Astrocyte of the cerebellum (primary cell): ENCODE measurements around the gene IGFLR1.

Experiments used
- DNase-seq: peaks from one replicate; pipeline ENCODE4 v3.0.0-alpha.2; 2011; ENCODE audit warnings: low read depth
- H3K4me3 ChIP-seq: 2 replicates; pipeline ENCODE4 v1.5.1; 2011; ENCODE audit warnings: mild to moderate bottlenecking, low read depth, low read length, moderate library complexity
- in situ Hi-C: cut with HindIII; loops from 2 replicates; pipeline ENCODE4 v1.10.0; 2017; ENCODE audit warnings: low sequenced_read_pairs
- TF ChIP-seq, protein P1 (sequence below): IDR thresholded peaks from 2 replicates; pipeline ENCODE4 v1.5.1; 2012; ENCODE audit warnings: low read length, low read depth, moderate library complexity, mild to moderate bottlenecking; ENCODE audit errors: missing control alignments

Gene IGFLR1

DNA sequence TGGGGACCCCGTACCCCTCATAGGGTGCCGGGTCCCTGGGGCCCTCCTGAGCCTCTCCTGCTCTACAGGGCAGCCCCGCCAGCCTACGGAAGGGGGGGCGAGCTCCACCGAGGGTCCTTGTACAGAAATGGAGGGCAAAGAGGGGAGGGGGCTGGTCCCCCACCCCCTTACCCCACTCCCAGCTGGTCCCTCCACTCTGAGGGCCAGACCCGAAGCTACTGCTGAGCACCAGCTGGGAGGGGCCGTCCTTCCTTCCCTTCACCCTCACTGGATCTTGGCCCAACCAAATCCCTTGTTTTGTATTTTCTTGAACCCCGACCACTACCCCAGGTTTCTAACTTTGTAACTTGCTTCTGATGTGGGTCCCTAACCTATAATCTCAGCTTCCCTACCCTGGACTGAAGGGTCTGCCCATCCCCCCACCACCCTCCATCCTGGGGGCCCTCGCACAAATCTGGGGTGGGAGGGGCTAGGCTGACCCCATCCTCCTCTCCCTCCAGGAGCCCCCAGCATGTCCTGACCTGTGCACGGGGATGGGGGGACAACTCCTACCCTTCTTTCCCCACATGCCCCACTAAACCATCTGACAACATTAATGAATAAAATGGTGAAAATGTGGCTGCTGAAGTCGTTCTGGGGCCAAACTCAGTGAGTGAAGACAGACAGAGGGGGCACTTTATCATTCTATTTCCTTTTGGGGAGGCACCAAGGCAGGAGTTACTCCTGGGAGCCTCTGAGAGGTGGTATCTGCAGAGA lies 46.1 kb upstream of the IGFLR1 start:
- in situ Hi-C loops = no loop called here
- DNase-seq = no peak
- no peak overlapping the region for H3K4me3 ChIP-seq
- TF ChIP-seq, protein P1, sequence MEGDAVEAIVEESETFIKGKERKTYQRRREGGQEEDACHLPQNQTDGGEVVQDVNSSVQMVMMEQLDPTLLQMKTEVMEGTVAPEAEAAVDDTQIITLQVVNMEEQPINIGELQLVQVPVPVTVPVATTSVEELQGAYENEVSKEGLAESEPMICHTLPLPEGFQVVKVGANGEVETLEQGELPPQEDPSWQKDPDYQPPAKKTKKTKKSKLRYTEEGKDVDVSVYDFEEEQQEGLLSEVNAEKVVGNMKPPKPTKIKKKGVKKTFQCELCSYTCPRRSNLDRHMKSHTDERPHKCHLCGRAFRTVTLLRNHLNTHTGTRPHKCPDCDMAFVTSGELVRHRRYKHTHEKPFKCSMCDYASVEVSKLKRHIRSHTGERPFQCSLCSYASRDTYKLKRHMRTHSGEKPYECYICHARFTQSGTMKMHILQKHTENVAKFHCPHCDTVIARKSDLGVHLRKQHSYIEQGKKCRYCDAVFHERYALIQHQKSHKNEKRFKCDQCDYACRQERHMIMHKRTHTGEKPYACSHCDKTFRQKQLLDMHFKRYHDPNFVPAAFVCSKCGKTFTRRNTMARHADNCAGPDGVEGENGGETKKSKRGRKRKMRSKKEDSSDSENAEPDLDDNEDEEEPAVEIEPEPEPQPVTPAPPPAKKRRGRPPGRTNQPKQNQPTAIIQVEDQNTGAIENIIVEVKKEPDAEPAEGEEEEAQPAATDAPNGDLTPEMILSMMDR = no peak

DNA sequence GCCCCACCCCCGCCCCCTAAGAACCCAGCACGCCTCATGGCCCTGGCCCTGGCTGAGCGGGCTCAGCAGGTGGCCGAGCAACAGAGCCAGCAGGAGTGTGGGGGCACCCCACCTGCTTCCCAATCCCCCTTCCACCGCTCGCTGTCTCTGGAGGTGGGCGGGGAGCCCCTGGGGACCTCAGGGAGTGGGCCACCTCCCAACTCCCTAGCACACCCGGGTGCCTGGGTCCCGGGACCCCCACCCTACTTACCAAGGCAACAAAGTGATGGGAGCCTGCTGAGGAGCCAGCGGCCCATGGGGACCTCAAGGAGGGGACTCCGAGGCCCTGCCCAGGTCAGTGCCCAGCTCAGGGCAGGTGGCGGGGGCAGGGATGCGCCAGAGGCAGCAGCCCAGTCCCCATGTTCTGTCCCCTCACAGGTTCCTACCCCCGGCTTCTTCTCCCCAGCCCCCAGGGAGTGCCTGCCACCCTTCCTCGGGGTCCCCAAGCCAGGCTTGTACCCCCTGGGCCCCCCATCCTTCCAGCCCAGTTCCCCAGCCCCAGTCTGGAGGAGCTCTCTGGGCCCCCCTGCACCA lies 45.1 kb upstream of the IGFLR1 start:
- H3K4me3 ChIP-seq = no peak overlapping the region
- in situ Hi-C loops = no loop called here
- TF ChIP-seq, protein P1 = no peak
- DNase-seq = no peak

DNA sequence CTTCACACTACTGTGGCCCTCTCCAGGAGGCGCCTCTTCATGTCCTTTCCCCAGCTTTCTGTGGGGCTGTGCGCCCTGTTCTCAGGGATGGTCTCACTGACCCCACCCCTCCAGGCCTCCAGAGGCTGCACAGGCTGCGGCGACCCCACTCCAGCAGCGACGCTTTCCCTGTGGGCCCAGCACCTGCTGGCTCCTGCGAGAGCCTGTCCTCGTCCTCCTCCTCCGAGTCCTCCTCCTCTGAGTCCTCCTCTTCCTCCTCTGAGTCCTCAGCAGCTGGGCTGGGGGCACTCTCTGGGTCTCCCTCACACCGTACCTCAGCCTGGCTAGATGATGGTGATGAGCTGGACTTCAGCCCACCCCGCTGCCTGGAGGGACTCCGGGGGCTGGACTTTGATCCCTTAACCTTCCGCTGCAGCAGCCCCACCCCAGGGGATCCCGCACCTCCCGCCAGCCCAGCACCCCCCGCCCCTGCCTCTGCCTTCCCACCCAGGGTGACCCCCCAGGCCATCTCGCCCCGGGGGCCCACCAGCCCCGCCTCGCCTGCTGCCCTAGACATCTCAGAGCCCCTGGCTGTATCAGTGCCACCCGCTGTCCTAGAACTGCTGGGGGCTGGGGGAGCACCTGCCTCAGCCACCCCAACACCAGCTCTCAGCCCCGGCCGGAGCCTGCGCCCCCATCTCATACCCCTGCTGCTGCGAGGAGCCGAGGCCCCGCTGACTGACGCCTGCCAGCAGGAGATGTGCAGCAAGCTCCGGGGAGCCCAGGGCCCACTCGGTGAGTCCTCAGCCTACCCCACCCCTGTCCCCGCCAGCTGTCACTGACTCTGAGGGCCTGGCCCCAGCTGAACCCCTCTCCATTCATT lies 44.3 kb upstream of the IGFLR1 start:
- TF ChIP-seq, protein P1 = no peak
- in situ Hi-C loops = no loop called here
- no peak overlapping the region for H3K4me3 ChIP-seq
- no peak for DNase-seq

DNA sequence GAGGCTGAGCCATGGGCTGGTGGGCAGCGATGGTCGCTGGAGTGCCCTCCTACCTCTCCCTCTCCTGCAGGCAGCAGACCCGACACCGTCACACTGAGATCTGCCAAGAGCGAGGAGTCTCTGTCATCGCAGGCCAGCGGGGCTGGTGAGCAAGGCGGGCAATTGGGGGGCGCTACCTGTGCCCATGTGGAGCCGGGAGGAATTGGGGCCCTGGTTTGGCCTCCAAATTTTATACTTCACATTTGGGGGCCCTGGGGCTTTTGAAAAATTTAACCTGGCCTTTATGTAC lies 43.0 kb upstream of the IGFLR1 start:
- no peak for DNase-seq
- in situ Hi-C loops = no loop called here
- H3K4me3 ChIP-seq = no peak overlapping the region
- TF ChIP-seq, protein P1 = no peak

DNA sequence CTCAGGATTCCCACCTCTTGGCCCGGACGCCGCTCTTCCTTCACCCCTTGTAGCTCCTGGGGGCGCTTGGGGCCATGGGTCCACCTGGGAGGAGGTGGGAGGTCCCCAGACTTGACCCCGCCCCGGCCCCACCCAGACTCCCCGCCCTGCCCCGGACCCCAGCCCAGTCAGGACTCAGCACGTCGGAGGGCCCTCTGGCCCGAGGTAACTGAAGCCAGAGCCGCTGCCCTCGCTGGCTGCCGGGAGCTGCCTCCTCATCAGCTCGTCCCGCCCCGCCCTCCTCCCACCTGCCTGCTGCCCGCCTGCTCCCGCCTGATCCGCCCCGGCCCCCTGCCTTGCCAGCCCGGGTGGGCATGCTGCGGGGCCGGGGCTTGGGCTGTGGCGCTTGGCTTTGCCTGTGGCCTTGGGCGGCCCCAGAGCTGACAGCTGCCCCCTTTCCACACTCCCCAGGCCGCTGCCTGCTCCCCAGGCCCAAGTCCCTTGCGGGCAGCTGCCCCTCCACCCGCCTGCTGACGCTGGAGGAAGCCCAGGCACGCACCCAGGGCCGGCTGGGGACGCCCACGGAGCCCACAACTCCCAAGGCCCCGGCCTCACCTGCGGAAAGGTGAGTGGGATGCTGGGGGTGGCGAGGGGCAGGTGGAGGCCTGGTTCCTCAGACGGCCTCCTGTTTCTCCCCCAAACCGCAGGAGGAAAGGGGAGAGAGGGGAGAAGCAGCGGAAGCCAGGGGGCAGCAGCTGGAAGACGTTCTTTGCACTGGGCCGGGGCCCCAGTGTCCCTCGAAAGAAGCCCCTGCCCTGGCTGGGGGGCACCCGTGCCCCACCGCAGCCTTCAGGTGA lies 42.5 kb upstream of the IGFLR1 start:
- in situ Hi-C loops = no loop called here
- no peak for DNase-seq
- TF ChIP-seq, protein P1 = no peak
- no peak overlapping the region for H3K4me3 ChIP-seq
